ENCODE measurements around the gene CCNA2. TPM values are rescaled to one million over a fixed set of nuclear protein-coding genes. Genes with fewer than 3 reads are reported as not detected.

Gene CCNA2
- total RNA-seq, 1 donor from 2014 or later = 6.2 TPM

DNA sequence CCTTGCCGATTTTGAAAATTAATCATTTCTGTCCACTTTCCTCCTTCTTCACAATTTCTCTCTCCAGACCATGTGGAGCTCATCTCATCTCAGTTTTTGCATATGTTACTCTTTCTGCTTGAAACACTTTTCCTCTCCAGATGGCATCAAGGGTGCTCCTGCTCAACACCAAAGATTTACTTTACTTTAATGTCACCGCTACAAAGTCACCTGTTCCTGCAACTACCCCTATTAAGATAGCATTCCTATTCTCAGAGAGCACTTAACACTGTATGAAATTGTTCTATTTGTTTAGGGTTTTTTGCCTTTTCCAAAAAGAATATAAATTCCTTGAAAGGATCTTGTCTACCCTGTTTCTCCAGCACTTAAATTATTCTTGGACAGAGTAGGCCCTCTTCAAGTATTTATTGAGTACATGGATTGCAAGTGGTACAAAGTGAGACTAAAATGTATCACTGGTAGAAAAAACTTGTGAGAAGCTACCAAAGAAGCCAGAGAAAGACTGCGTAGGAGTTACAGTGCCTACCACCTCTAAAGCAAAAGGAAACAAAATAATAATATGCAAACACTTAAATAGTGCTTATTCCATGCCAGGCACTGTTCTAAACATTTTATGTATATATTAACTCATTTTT lies 23.7 kb downstream of the CCNA2 start:
- Histone ChIP-seq H3K79me2 (ENCODE audit: insufficient read depth, low read length) (peaks cover 25% of the 10 kb centered on the region), H3K27ac (ENCODE audit: low read depth, low read length) (no peak overlapping the region), H4K20me1 (ENCODE audit: insufficient read depth, low read length) (no peaks in the 10 kb centered on the region), H3K9me3 (ENCODE audit: insufficient read depth, low read depth, low read length) (no peaks in the 10 kb centered on the region), H3K9ac (ENCODE audit: low read length) (no peak overlapping the region), H3K4me2 (ENCODE audit: low read length) (no peak overlapping the region), H3K4me3 (ENCODE audit: insufficient read depth, low read depth, low read length) (no peak overlapping the region), H3K36me3 (ENCODE audit: insufficient read depth, low read length) (peaks cover 11% of the 10 kb centered on the region), H2AFZ (ENCODE audit: low read depth, low read length) (no peak overlapping the region), H3K27me3 (ENCODE audit: insufficient read depth, low read length) (no peaks in the 10 kb centered on the region), H3K4me1 (ENCODE audit: insufficient read depth, low read length) (peaks cover 17% of the 10 kb centered on the region)
- DNase-seq (ENCODE audit: low read depth) (no peak), FAIRE-seq (no peak)
- no peak overlapping the region for H3K4me3 Mint-ChIP-seq (ENCODE audit: unreplicated experiment)
- H3K36me3 Mint-ChIP-seq (ENCODE audit: low read depth, unreplicated experiment) = no peaks in the 10 kb centered on the region
- no peak overlapping the region for H3K27ac Mint-ChIP-seq (ENCODE audit: unreplicated experiment)
- TF ChIP-seq, protein P1, sequence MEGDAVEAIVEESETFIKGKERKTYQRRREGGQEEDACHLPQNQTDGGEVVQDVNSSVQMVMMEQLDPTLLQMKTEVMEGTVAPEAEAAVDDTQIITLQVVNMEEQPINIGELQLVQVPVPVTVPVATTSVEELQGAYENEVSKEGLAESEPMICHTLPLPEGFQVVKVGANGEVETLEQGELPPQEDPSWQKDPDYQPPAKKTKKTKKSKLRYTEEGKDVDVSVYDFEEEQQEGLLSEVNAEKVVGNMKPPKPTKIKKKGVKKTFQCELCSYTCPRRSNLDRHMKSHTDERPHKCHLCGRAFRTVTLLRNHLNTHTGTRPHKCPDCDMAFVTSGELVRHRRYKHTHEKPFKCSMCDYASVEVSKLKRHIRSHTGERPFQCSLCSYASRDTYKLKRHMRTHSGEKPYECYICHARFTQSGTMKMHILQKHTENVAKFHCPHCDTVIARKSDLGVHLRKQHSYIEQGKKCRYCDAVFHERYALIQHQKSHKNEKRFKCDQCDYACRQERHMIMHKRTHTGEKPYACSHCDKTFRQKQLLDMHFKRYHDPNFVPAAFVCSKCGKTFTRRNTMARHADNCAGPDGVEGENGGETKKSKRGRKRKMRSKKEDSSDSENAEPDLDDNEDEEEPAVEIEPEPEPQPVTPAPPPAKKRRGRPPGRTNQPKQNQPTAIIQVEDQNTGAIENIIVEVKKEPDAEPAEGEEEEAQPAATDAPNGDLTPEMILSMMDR (IDR thresholded peaks at IDR 0.05; ENCODE audit: insufficient read depth, low read depth, low read length) = no peak
- TF ChIP-seq EZH2 (IDR thresholded peaks at IDR 0.05; ENCODE audit: insufficient read depth, low read length) = no peak
- H3K27me3 Mint-ChIP-seq (ENCODE audit: low read depth, unreplicated experiment) = no peaks in the 10 kb centered on the region
- no peaks in the 10 kb centered on the region for H3K9me3 Mint-ChIP-seq (ENCODE audit: unreplicated experiment)
- H3K4me1 Mint-ChIP-seq (ENCODE audit: low read depth, unreplicated experiment) = peaks cover 9% of the 10 kb centered on the region

DNA sequence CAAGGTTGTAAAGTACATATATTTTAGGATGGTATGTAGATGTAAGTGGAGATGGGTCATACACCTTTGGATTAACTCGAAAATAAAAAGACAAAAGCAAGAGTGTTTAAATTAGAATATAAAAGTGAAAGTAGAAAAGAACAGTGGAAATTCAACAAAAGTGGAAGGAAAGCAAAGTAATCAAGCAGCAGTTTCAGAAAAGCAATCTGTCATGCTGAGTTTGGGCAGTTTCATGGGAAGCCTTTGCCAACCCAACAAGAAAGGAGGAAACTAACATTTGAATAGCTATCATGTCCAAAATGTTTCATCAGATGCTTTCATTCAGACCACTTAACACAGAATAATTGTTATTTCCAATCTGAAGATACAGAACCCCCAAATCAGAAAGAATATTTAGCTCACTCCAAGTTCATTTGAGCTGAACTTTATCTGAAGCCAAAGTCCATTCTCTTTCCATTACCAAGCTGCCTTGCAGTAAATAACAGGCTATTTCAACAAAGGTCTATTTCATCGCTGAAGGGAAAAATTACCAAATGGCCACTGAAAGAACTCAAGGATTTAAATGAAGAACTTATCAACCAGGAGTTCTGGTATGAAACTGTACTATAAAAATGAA lies 24.4 kb downstream of the CCNA2 start:
- Histone ChIP-seq H3K4me3 (ENCODE audit: insufficient read depth, low read depth, low read length) (no peak overlapping the region), H3K4me2 (ENCODE audit: low read length) (no peak overlapping the region), H3K79me2 (ENCODE audit: insufficient read depth, low read length) (peaks cover 23% of the 10 kb centered on the region), H3K9ac (ENCODE audit: low read length) (no peak overlapping the region), H4K20me1 (ENCODE audit: insufficient read depth, low read length) (no peaks in the 10 kb centered on the region), H2AFZ (ENCODE audit: low read depth, low read length) (no peak overlapping the region), H3K27me3 (ENCODE audit: insufficient read depth, low read length) (no peaks in the 10 kb centered on the region), H3K9me3 (ENCODE audit: insufficient read depth, low read depth, low read length) (no peaks in the 10 kb centered on the region), H3K36me3 (ENCODE audit: insufficient read depth, low read length) (peaks cover 7% of the 10 kb centered on the region), H3K4me1 (ENCODE audit: insufficient read depth, low read length) (peaks cover 17% of the 10 kb centered on the region), H3K27ac (ENCODE audit: low read depth, low read length) (no peak overlapping the region)
- DNase-seq (ENCODE audit: low read depth) (no peak), FAIRE-seq (no peak)
- no peaks in the 10 kb centered on the region for H3K9me3 Mint-ChIP-seq (ENCODE audit: unreplicated experiment)
- H3K27ac Mint-ChIP-seq (ENCODE audit: unreplicated experiment) = no peak overlapping the region
- TF ChIP-seq EZH2 (IDR thresholded peaks at IDR 0.05; ENCODE audit: insufficient read depth, low read length) = no peak
- TF ChIP-seq, protein P1 (IDR thresholded peaks at IDR 0.05; ENCODE audit: insufficient read depth, low read depth, low read length) = no peak
- no peaks in the 10 kb centered on the region for H3K27me3 Mint-ChIP-seq (ENCODE audit: low read depth, unreplicated experiment)
- no peaks in the 10 kb centered on the region for H3K36me3 Mint-ChIP-seq (ENCODE audit: low read depth, unreplicated experiment)
- H3K4me1 Mint-ChIP-seq (ENCODE audit: low read depth, unreplicated experiment) = peaks cover 15% of the 10 kb centered on the region
- H3K4me3 Mint-ChIP-seq (ENCODE audit: unreplicated experiment) = no peak overlapping the region

DNA sequence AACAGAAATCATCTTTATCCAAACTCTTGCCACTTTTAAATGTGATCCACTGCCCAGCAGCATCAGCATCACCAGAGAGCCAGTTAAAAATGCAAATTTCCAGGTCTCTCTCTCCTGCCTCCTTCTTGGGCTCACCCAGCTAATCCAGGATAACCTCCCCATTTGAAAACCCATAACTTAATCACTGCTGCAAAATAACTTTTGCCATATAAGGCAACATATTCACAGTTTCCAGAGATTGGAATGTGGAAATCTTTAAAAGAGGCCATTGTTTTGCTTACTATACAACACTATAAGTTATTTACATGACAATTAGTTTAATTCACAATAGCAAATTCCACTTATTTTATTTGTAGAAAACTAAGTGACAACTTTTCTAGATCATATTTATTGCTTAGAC lies 27.4 kb downstream of the CCNA2 start:
- Histone ChIP-seq H3K27ac (ENCODE audit: low read depth, low read length) (no peak overlapping the region), H3K9me3 (ENCODE audit: insufficient read depth, low read depth, low read length) (no peaks in the 10 kb centered on the region), H2AFZ (ENCODE audit: low read depth, low read length) (no peak overlapping the region), H3K4me1 (ENCODE audit: insufficient read depth, low read length) (peaks cover 21% of the 10 kb centered on the region), H3K4me3 (ENCODE audit: insufficient read depth, low read depth, low read length) (no peak overlapping the region), H4K20me1 (ENCODE audit: insufficient read depth, low read length) (no peaks in the 10 kb centered on the region), H3K9ac (ENCODE audit: low read length) (no peak overlapping the region), H3K79me2 (ENCODE audit: insufficient read depth, low read length) (peaks cover 2% of the 10 kb centered on the region), H3K27me3 (ENCODE audit: insufficient read depth, low read length) (no peaks in the 10 kb centered on the region), H3K36me3 (ENCODE audit: insufficient read depth, low read length) (no peaks in the 10 kb centered on the region), H3K4me2 (ENCODE audit: low read length) (no peak overlapping the region)
- Mint-ChIP-seq H3K27me3 (ENCODE audit: low read depth, unreplicated experiment) (no peaks in the 10 kb centered on the region), H3K27ac (ENCODE audit: unreplicated experiment) (no peak overlapping the region), H3K4me3 (ENCODE audit: unreplicated experiment) (no peak overlapping the region), H3K9me3 (ENCODE audit: unreplicated experiment) (no peaks in the 10 kb centered on the region), H3K36me3 (ENCODE audit: low read depth, unreplicated experiment) (no peaks in the 10 kb centered on the region), H3K4me1 (ENCODE audit: low read depth, unreplicated experiment) (peaks cover 15% of the 10 kb centered on the region)
- TF ChIP-seq, protein P1 (IDR thresholded peaks at IDR 0.05; ENCODE audit: insufficient read depth, low read depth, low read length) = no peak
- no peak for TF ChIP-seq EZH2 (IDR thresholded peaks at IDR 0.05; ENCODE audit: insufficient read depth, low read length)
- DNase-seq (ENCODE audit: low read depth) (no peak), FAIRE-seq (no peak)
